Measurements from ENCODE around the gene CACNA1D.

The CACNA1D gene

DNA sequence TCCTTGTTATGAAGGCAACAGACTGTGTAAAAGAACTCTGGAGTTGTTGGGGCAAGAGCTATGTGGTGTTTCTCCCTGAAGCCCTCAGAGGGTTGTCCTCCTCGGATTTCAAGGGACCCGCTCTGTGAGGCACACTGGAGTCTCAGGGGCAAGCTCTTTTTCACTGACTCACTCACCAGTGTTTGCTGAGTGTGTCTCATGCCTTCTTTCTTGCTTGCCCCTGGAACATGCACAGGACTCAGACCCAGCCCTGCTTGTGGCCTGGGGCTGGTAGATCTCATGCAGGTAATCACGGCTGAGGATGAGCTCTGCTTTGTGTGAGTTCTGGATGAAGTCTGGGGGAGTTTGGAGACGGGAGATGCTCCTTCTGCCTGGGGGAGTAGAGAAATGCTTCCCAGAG is 93.7 kb downstream of the CACNA1D start:
- TF ChIP-seq, protein P1, sequence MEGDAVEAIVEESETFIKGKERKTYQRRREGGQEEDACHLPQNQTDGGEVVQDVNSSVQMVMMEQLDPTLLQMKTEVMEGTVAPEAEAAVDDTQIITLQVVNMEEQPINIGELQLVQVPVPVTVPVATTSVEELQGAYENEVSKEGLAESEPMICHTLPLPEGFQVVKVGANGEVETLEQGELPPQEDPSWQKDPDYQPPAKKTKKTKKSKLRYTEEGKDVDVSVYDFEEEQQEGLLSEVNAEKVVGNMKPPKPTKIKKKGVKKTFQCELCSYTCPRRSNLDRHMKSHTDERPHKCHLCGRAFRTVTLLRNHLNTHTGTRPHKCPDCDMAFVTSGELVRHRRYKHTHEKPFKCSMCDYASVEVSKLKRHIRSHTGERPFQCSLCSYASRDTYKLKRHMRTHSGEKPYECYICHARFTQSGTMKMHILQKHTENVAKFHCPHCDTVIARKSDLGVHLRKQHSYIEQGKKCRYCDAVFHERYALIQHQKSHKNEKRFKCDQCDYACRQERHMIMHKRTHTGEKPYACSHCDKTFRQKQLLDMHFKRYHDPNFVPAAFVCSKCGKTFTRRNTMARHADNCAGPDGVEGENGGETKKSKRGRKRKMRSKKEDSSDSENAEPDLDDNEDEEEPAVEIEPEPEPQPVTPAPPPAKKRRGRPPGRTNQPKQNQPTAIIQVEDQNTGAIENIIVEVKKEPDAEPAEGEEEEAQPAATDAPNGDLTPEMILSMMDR (IDR thresholded peaks at IDR 0.05; ENCODE audit: borderline replicate concordance, control extremely low read depth, extremely low read depth, insufficient read depth, missing control alignments), result no peak
- in situ Hi-C loops (cut with MboI; ENCODE audit: low sequenced_read_pairs, unreplicated experiment), result no loop called here
- DNase-seq (ENCODE audit: low spot score), result no peak

DNA sequence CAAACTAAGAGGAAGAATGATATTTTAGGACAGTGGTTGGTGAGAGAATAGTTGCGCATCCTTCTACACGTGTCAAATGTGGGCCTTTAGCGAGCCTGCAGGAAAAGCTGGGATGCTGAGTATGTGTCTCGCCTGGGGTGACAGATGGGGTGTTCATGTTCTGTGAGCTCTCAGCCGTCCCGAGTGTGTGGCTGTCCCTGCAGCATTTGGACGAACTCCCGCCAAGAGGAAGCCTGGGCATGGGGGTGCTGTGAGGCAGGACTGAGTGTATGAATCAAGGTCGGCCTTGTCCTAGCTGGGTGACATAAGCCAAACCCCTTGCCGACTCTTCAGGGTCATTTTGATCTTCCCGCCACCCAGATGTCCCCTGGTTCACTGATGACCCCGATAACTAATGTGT is 94.8 kb downstream of the CACNA1D start:
- TF ChIP-seq, protein P1 (IDR thresholded peaks at IDR 0.05; ENCODE audit: borderline replicate concordance, control extremely low read depth, extremely low read depth, insufficient read depth, missing control alignments), result no peak
- in situ Hi-C loops (cut with MboI; ENCODE audit: low sequenced_read_pairs, unreplicated experiment), result no loop called here
- no peak for DNase-seq (ENCODE audit: low spot score)

DNA sequence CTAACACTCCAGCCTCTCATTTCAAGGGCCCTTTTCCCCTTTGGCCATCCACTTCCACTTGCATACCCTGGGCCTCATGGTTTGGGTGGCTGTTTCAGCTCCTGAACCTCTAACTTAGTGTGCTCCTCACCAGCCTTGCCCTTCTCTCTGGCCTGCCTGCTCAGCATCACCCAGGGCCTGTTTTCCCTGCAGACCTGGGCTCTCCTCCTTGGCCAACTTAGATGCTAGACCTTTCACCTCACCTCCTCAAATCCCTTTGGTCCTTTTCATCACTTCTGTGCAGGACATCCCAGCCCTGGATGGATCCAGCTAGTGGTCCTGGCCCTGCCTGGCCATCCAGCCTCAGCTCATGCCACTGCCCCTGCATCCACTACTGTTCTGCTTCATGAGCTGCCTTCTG is 95.4 kb downstream of the CACNA1D start:
- TF ChIP-seq, protein P1 (IDR thresholded peaks at IDR 0.05; ENCODE audit: borderline replicate concordance, control extremely low read depth, extremely low read depth, insufficient read depth, missing control alignments), result no peak
- in situ Hi-C loops (cut with MboI; ENCODE audit: low sequenced_read_pairs, unreplicated experiment), result no loop called here
- no peak for DNase-seq (ENCODE audit: low spot score)

DNA sequence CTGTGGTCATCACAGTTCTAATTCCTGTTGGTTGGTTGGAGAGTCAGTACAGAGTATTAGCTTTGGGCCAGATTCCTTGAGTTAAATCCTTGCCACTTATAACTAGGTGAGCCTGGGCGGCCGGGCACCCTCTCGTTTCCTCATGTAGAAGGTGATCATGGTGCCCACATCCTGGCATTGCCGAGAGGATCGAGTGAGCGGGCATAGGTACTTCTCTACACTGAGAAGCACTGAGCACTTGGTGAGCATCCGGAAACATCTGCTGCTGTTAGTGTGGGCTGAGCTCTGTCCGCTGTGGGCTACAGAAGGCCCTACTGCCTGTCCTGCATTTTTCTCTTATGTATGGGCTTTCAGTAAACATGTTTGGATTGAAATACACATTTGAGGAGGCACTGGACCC is 96.2 kb downstream of the CACNA1D start:
- in situ Hi-C loops (cut with MboI; ENCODE audit: low sequenced_read_pairs, unreplicated experiment), result no loop called here
- TF ChIP-seq, protein P1 (IDR thresholded peaks at IDR 0.05; ENCODE audit: borderline replicate concordance, control extremely low read depth, extremely low read depth, insufficient read depth, missing control alignments), result no peak
- DNase-seq (ENCODE audit: low spot score), result no peak

DNA sequence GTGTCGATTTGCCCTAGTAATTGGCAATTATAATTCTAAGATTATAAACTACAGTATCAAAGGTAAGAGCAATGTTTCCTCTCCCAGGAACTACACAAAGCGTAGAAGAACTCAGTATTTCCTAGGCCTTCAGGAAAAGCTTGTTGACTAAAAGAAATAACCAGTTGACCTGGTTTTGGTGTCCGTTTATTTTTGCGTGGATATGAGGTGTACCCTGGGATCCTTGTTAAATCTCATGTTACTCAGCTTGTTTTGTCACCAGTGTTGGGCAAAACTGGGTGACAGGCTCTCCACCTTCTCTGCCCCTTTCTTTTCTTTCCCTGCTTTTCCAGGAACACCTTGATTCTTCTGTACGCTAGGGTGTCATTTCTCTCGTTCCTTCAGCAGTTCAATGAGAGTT is 97.2 kb downstream of the CACNA1D start:
- in situ Hi-C loops (cut with MboI; ENCODE audit: low sequenced_read_pairs, unreplicated experiment), result no loop called here
- TF ChIP-seq, protein P1 (IDR thresholded peaks at IDR 0.05; ENCODE audit: borderline replicate concordance, control extremely low read depth, extremely low read depth, insufficient read depth, missing control alignments), result no peak
- no peak for DNase-seq (ENCODE audit: low spot score)

DNA sequence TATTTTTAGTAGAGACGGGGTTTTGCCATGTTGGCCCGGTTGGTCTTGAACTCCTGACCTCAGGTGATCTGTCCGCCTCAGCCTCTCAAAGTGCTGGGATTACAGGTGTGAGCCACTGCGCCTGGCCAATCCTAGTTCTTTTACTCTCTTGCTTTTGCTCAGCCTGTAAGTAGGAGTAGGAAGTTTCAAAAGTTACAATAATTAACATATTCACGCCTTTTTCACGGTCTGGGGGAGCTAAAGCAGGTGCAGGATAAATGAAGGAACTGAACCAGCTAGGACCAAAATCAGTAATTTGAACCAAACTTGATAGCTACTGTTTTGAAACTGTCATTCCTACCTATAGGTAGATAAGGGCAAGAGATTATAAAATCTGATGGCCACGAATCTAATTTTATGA is 98.5 kb downstream of the CACNA1D start:
- TF ChIP-seq, protein P1 (IDR thresholded peaks at IDR 0.05; ENCODE audit: borderline replicate concordance, control extremely low read depth, extremely low read depth, insufficient read depth, missing control alignments), result no peak
- in situ Hi-C loops (cut with MboI; ENCODE audit: low sequenced_read_pairs, unreplicated experiment), result no loop called here
- DNase-seq (ENCODE audit: low spot score), result no peak

DNA sequence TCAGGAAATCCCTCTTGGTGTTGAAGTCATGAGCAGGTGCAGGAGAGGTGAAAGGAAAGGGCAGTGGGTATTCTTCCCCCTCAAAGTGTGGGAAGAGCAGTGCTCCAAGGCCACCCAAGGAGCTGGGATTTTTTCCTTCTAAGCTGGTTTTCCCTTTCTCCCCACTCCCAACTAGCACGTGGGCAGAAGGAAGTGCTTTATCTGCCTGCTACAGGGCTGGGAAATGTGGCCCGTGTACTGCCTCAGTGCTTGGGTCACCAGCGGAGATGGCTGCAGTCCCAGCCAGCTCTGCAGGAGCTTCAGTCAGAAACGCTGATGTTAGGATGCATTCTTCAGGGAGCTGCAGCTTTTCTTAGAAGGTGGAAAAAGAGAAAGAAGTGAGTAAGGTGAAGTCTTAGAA is 99.2 kb downstream of the CACNA1D start:
- in situ Hi-C loops (cut with MboI; ENCODE audit: low sequenced_read_pairs, unreplicated experiment), result no loop called here
- no peak for DNase-seq (ENCODE audit: low spot score)
- TF ChIP-seq, protein P1 (IDR thresholded peaks at IDR 0.05; ENCODE audit: borderline replicate concordance, control extremely low read depth, extremely low read depth, insufficient read depth, missing control alignments), result no peak

All from GM13976 (cell line).